ENCODE measurements around the gene TBC1D14.

Gene TBC1D14

DNA sequence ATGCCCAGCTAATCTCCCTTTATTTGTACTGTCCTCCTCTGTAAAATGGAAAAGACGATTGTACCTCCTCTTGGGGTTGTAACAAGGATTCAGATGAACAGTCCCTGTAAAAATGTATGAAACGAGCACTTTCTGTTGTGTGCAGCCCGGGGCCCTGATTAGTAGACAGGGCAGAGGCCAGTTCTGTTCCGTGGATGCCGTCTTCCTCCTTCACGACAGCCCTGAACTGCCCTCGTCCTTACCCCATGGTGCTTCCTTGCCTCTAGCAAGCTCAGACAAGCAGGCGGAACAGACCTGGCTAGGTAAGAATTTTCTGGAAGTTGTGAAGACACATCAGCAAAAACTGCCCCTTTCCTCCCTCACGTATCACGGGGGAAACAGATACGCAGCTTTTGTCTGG is 111.2 kb downstream of the TBC1D14 start:
- DNase-seq (ENCODE audit: low read depth in 2 of 2), result no peak

DNA sequence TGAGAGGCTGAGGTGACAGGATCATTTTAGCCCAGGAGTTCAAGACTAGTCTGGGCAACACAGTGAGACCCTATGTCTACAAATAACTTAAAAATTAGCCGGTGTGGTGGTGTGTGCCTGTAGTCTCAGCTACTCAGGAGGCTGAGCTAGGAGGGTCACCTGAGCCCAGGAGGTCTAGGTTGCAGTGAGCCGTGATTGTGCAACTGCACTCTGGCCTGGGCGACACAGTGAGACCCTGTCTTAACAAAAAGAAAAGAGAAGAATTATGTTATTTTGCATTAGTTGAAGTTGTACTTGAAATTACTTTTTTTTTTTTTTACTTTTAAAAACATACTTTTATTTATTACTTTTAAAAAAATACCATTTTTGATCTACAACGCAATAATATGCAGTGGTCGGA is 111.7 kb downstream of the TBC1D14 start:
- no peak for DNase-seq (ENCODE audit: low read depth in 2 of 2)

DNA sequence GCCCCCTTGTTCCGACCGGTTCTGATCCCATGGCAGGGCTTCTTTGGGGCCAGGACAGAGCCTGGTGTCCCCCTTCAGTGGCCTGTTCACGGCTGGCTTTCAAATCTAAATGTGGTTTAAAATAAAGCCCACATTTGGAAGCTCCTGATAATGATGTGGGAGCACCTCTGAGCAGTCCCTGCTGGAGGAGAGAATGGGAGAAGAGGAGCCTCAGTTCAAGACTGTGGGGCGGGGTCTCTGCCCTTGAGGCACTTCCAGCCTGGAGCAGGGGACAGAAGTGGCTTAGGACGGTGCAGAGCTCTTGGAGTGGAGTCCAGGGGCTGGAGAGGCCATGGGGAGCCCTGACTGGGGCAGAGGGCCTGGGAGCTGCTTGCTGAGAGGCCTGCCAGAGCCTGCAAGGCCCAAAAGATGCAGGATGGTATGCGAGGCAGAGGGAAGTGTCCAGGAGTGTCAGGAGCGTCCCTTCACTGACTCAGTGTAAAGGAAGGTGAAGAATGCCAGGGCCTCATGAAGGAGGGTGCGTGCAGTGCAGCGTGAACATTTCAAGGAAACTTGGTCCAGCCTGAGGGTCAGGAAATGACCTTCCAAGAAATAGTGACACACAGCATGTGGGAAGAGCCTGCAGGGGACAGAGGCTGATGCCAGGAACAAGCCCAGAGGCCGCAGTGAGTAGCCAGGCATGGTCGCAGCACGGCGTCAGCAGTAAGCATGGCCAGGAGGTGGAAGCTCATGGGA is 112.5 kb downstream of the TBC1D14 start:
- DNase-seq (ENCODE audit: low read depth in 2 of 2), result no peak

DNA sequence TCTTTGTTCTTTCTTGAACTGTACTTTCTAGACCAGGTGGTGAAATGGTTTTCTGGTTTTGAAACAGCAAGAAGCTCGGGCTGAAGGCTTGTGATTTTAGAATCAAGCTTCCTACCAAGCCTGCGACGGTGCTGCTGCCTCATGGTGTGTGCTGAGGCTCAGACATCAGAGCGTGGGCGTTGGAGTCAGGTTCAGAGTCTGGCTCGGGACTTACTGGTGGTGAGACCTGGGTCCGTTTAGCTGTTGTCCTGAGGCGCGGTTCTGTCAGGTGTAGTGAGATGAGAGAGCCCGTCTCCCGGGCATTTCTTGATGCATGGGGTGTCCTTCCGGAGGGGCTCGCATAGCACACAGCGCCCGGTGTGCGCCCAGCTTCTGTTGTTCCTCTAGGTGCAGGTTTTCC is 113.9 kb downstream of the TBC1D14 start:
- DNase-seq (ENCODE audit: low read depth in 2 of 2), result no peak

DNA sequence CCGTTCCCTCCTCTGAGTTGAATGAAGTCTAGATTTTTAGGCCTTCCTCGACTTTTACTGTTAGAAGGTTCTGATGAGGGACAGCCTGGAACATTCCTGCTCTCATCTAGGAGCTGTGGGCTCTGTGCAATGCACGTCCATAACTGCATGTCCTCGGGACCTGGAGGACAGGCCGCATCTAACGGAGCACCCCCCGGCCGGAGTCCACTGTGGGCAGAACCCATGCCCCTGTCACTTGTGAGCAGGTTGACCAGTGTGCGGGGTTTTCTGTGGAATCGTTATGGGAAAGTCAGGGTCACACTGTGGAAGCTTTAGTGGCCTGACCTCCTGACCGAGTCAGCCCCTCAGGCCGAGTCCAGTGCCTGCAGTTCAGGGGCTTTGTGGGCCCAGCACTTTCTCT is 114.3 kb downstream of the TBC1D14 start:
- DNase-seq (ENCODE audit: low read depth in 2 of 2), result no peak

DNA sequence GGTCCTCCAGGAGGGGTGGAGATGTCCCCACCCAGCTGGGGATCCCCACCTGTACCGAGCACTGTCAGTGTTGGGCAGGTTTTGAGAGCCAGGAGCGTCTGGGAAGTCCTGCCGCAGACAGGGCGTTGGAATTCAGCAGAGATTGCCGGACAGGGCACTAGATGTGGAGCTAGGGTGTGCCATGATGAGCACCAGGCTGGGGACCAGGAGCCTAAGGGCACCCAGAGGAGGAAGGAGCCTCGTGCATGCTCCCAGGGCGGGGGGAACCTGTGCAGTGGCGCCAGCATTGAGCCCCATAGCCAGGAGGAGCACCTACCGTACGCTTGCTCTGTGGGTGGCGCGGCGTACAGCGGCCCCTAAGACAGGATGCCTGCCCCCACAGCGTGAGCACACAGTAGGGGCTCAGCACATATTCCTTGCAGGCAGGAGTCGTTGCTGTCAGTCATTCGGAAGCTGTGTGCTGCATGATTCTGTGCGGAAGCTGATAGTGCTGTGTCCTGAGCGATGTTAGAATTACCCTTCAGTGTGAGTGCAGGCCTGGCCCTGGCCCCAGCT is 114.8 kb downstream of the TBC1D14 start:
- no peak for DNase-seq (ENCODE audit: low read depth in 2 of 2)

DNA sequence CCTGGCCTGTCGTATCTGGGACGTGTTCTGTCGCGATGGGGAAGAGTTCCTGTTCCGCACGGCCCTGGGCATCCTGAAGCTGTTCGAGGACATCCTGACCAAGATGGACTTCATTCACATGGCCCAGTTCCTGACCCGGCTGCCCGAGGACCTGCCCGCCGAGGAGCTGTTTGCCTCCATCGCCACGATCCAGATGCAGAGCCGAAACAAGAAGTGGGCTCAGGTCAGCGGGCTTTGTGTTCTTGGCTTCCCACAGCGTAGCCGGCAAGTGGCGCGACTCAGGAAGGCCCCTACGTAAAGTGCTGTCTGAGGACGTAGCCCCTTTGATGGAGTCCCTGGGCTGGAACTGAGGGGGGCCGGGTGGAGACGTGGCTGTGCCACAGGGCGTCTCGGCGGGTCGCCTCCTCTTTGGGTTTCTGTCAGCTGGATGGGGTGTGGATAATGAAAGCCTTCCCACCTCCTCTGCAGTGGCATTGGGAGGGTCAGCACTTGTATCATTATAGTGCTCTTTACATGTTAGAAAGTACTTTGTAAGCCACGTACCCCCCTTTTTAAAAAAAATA is 115.5 kb downstream of the TBC1D14 start:
- no peak for DNase-seq (ENCODE audit: low read depth in 2 of 2)

DNA sequence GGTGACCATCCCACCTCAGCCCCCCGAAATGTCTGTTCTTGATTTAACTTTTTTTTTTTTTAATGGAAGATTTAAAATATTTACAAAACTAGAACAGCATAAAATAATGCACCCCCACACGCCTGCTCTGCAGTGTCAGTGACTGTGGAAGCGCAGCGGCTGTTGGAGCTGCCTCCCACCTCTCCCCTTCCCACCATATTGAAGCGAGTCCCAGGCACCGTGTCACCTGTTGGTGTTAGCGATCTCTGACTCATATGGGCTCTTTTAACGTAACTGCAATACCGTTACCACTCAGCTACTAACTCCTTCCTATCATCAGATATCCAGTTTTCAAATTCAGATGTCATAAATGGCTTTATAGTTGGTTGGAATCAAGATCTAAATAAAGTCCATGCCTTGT is 116.5 kb downstream of the TBC1D14 start:
- no peak for DNase-seq (ENCODE audit: low read depth in 2 of 2)

DNA sequence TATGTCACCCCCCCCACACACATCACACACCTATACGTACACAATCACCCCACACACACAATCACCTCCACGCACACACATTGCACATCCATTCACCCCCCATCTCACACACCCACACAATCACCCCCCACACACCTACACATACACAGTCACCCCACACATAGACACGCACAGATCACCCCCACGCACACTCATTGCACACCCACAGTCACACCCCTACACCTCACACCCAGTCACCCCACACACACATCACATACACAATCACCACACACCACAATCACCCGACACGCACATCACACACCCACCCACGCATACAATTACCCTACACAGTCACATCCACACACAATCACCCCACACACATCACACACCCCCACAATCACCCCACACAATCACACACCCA is 117.7 kb downstream of the TBC1D14 start:
- no peak for DNase-seq (ENCODE audit: low read depth in 2 of 2)

DNA sequence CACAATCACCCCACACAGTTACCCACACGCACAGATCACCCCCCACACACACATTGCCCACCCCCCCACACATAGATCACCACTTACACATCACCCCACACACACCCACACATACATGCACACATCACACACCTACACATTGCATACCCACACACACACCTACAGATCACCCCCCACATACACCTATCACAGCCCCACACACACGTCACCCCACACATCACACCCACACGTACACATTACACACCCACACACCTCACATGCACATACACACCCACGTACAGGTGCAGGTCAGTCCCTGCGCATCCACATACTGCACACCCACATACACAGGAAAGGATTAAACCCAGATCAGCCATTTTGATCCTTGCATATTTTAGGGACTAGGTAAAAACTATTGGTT is 118.3 kb downstream of the TBC1D14 start:
- DNase-seq (ENCODE audit: low read depth in 2 of 2), result no peak

DNA sequence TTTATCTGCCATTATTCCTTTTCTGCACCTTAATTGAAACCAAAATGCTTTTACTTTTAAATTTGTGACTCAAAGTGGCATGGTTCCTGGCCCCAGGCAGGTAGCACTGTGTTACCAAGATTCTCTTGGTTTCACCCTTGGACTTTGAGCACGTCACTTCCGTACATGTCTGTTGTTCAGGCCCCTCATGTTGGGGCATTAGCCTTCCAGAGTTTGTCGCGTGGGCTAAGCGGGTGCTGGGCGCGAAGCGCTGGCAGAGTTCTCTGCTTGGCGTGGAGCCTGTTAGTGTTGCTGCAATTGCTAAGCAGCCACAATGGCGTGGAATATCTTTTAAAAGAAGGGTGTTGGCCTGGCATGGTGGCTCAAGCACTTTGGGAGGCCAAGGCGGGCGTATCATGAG is 119.6 kb downstream of the TBC1D14 start:
- no peak for DNase-seq (ENCODE audit: low read depth in 2 of 2)

DNA sequence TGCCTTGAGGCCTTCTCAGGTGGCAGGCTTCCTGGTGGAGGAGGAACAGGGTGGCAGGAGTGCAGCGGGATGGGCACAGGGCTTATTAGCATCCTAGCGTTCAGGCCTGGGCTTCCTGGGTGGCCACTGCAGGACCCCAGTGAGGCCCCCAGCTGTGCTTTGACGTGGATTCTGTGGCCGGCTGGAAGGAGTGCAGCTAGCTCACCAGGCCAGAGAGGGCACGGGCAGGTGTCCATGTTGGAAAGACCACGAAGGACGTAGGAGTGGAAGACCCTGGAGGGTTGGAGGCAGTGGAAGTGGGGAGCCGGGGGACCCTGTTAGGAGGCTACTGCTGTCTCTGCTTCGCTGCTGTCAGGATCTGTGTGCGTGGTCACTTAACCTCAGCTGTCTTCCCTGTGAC is 120.3 kb downstream of the TBC1D14 start:
- DNase-seq (ENCODE audit: low read depth in 2 of 2), result no peak

DNA sequence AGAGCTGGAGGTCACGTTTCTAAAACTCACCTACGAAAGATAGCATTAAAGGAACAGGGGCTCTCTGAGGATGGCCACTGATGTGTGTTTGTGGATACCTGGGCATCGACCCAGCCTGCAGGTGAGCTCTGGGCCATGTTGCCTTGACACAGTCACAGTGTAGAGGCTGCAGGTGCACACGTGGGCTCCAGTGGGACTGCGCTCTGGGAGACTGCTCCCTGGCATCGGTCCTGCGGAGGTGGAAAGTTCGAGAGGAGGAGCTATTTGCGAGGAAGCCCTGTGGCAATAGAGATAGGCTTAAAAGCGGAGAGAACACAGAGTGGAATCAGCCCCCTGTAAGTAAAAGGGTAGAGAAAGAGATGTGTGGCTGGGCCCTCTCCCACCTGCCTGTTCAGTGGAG is 121.2 kb downstream of the TBC1D14 start:
- no peak for DNase-seq (ENCODE audit: low read depth in 2 of 2)

DNA sequence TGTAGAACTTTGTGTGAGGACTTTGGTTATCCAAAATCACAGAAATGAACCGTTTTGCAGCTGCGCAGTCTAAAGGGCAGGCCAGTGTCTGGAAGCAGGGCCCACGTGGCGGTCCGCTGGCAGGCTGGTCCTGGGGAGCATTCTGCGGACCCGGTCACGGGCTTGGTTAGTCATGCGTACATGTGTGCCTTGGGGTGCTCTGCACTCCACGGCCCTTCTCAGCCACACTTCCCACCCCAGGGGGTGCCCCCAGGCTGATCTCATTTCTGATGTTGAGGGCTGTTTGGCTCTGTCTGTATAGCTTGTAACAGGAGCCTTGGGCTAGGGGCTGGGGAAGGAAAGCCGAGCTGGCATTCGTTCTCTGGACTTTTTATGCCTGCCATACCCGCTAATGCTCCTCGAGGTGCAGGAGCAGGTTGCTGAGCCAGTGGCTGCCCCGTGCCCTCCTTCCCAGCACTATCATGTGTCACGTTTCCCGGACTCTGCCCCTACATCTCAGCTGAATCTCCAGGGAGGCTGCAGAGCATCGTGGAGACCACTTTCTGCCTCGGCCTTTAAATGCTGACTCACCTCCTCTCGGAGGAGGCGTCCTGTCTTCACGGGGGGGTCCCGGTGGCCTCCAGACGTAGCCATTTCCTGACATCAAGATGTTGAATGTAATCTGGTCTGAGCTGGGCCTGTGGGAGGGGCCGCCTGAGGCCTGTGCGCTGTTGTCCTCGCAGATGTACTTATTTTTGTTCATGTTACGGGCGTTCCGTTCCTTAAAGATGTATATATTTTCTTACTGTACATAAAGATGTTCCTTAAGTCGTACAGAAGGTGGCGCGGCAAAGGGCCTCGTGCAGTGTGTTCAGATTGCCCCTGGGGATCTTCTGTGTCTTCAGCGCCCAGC is 122.2 kb downstream of the TBC1D14 start:
- DNase-seq (ENCODE audit: low read depth in 2 of 2), result no peak

DNA sequence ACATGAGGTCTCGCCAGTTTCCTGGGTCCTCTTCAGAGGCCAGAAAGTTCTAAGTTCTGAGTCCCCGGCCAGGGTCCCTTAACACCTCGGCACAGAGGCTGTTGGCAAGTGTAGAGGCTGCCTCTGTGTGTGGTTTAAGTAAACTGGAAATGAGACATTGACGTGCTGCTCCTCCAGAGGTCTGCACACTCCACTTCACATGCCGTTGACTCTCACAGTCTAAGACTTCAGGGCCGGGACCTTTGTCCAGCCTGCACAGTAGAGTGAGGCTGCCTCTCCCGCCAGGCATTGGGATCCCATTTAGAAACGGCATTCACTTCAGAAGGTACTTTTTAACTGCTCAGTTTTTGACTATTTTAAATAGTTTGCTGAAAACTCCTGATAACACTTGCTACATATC is 123.0 kb downstream of the TBC1D14 start:
- DNase-seq (ENCODE audit: low read depth in 2 of 2), result no peak

DNA sequence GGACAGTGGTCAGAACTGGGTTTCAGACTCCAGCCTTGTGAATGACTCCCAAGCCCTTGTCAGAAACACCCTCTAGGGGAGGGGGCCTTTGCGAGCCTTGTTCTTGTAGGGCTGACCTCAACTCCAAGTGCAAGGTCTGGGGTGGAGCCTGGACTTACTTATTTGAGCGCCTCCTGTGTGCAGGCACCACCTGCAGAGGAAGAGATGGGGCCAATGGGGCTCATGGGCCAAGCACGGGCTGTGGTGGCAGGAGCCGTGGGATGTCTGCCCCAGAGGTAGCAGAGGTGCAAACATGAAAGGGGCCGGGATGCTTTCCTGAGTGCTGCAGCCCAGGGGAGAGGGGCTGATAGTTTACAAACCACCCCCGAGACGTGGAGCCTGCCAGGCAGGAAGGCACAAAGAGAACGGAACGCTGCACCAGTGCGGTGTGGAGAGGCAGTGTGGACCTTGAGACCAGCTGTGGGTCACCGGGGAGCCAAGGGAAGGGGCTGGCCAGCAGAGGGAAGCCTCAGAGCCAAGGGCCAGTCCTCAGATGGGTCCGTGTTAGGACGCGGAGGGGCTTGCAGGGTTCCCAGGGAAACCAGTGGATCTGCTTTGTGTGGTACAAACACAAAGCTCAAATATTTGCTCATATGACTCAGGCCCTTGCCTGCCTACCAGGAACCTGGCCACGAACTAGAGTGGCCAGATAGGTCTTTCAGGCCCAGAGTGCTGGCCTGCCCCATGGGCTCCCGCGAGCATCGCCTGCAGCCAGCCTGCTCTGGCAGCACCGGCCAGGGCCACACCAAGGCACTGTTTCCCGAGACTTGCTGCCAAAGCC is 124.8 kb downstream of the TBC1D14 start:
- no peak for DNase-seq (ENCODE audit: low read depth in 2 of 2)

DNA sequence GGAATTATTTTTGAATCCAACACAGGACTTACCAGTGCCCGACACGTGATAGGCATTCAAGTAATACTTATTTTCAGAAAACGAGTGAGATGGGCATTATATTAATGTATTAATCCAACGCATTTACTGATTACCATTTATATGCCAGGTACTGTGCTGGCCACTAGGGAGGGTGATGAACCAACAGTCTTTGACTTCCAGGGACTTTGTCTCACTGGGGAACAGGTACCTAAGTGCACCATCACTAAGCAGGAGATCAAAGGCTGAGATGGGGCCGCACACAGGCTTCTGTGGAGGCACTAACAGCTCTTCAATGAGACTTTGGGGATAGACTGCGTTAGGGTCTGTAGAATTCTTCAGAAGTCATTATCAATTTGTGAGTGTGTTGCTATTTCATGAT is 127.8 kb downstream of the TBC1D14 start:
- no peak for DNase-seq (ENCODE audit: low read depth in 2 of 2)

DNA sequence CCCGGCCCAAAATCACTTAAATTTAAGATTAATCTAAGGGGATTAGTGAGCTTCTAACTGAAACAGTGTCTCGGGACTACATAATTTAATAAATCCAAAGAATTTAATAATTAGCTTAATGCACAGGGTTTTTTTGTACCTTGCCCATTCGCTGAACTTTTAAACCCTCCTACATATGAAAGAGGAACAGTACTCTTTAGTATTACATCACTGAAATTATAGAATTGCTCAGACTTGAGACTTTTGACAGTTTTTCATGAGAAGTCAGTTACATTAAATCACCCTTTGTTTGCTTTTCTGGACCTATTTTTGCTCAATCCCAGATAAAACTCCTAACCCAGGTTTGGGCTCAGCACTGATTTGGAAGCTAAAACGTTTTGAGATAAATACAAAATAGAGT is 131.1 kb downstream of the TBC1D14 start:
- no peak for DNase-seq (ENCODE audit: low read depth in 2 of 2)

DNA sequence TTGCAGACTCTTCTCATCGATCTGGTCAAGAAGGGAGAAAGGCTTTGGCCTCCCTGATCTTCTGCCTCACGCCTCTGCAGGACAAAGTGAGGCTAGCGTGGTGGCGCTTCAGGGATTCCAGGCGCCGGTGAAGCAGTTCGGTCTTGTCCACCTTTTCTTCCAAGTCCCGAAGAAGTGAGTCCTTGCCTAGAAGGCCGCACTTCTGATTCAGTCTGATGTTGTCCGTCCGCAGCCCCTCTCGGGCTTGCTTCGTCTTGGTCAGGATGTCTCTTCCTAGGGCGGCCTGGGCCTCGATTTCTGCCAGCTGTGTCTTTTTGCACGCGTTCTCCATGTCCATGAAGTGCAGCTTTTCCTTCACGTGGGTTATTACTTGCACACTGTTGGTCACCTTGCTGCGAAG is 131.6 kb downstream of the TBC1D14 start:
- no peak for DNase-seq (ENCODE audit: low read depth in 2 of 2)

DNA sequence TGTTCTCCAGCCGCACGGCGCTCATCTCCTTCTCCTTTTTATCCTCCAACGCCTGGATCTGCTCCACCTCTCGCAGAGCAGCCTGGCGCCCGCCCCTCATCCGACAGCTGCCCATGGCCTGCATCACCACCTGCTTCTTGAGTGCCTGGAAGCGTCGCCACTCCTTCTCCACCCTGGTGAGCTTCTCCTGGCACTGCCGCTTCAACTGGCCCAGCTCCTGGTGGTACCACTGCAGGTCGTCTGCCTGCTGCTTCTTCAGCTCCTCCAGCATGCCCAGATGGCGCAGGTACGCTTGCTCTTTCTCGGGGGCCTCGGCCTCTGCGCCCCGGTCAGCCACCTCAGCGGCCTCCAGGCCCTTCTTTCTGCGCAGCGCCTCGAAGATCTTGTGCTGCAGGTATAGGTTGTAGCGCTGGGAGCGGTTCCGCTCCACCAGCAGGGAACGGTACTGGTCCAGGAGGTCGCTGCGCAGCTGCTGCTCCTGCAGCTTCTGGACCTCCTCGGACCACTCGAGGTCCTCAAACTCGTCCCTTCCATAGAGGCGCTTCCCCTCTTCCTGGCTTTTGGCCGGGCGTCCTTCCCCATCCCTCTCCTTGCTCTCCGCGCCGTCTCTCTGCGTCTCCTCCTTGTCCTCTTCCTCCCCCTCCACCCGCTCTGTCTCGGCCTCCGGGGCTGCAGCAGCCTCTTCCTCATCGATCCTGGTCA is 132.3 kb downstream of the TBC1D14 start:
- DNase-seq (ENCODE audit: low read depth in 2 of 2), result no peak
